HG03025 (cell line): ENCODE data around the gene SIX6.

Experiments
- ATAC-seq: cut with Tn5 transposase; IDR thresholded peaks from one replicate; pipeline ENCODE4 v1.9.1; 2021; ENCODE audit warnings: mild to moderate bottlenecking, moderate library complexity; ENCODE audit not compliant: unreplicated experiment, low FRiP score

The SIX6 gene

DNA sequence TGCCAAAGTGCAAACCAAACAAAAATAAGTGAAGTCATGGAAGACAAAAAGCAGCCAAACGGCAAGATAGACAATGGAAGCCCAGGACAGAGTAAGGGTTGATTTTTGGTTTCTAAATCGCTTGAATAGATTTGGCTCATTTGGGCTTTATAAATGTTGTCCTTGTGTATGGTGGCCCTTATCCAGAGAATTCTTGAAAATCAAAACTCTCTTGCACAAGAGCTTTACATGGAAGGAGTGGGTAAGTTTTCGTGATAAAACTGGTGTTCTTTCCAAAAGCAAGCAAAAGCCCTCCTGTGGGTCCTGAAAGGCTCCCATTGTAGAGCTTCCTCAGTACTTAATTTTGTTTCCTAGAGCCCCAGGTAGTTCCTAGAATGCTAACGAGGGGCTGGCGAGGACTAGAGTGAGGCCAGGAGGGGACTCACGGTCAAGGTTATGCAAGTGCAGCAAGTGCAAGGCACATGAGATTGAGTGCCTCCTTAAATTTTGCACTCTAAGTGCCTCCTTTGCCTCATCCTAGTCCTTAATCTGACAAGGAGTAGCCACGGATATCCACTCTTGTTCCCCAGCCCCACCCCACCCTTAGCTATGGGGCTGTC lies 4.1 kb downstream of the SIX6 start:
- no peak for ATAC-seq

DNA sequence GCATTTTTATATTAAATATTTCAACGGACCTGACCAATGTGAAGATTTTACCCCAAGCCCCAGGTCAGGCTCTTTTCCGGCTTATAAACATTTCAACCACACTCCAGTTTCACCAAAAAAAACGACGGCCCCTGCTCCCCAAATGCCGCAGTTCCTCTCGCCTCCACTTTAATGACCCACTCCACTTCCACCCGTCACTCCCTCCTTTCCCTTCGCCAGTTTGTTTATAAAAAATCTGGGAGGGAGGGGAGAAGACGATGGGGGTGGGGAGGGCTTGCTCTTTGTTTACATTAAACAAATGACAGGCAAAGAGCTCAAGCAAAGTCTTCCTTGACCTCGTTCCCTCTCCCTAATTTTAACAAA lies 5.4 kb downstream of the SIX6 start:
- no peak for ATAC-seq

DNA sequence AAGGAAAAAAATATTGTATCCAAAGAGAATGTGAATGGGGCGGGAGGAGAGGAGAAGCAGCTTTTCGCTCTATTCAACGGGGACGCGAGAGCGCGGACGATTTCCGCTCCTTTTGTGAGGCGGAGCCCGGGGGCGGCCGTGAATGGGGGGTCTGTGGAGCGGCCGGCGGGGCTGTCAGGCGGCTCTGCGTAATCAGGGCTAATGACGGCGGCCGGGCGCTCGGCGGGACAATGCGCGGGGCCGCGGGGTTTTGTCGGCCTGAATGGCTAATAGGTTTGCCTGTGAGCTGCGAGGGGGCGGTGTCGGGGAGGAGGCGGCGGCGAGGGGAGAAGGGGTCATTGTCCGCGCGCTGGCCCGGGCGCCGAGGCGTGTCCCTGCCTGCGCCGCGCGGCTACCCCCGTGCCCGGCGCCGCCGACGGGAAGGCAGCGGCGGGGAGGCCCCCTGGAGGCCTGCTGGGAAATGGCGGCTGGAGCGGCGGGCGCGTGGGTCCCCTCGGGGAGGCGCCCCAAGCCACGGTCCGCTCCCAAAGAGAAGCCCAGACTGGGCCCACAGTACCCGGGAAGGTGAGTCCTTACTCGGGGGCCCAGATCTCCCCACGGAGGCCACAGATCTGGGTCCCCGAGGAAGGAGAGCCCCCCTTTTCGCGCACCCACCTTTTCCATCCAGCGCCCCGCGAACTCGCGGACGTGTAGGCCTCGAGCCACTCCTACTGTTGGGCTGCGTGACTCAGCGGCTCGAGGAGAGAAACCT lies 6.0 kb downstream of the SIX6 start:
- ATAC-seq: no peak

DNA sequence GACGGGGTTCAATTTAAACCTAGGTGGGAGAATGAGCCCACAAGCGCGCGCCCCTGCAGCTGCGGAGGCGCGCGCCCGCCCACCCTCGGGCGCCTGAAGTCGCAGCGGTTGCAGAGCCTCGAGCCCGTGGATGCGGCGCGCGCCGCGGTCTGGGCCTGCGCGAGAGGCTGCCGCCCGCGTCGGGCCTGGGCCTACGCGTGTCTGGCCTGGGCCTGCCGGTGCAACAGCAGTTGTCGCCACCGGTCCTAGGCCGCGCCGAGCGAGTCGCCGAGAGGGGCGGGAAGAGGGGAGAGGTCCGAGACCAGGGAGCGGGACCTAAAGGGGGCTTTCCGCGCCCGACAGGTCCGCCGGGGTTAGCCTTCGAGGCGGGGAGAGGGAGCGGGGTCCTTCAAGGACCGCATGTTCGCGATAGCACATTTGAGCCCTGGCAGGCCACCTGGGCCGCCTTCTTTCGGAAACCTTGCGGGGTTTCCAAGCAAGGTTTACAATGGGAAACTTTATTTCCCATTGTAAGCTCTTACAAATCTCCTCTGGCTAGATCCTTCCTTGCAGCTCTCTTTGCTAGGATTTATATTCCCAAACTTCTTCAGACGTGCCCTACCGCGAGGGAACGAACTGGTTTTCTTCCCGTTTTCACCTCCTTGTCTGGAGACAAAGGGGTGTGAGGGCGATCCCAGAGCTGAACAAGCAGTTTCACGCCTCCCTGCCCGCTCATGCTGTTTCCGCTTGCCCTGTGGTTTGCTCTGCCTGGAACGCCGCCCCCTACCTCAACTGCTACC lies 6.8 kb downstream of the SIX6 start:
- no peak for ATAC-seq

DNA sequence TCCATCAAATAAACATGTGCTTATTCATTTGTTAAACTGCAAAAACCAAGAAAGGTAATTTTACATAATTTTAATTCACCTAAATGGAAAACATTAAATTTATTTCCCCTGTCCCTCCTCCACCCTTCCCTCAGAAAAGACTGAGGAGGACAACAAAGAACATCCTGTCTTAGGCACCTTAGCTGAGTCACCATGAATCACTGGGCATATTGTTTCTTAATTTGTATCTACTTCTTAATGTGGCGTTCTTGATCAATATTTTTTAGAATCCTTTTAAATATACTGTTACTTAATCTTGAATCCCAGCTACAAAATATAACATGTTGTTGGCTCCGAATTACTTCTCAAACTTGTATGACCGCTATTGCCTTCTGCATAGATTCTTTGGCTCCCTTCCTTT lies 23.5 kb downstream of the SIX6 start:
- no peak for ATAC-seq

DNA sequence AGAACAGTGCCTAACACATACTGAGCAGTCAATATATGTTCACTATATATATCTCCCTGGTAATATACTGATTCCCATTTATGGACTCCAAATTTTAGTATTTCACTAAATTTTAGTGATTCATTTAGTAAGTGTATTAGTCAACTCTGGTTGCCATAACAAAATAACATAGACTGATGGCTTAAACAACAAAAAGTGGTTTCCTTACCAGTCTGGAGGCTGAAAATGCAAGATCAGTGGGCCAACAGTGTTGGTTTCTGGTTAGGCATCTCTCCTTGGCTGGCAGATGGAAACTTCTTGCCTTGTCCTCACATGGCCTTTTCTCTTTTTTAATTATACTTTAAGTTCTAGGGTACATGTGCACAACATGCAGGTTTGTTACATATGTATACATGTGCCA lies 28.7 kb downstream of the SIX6 start:
- ATAC-seq: no peak

DNA sequence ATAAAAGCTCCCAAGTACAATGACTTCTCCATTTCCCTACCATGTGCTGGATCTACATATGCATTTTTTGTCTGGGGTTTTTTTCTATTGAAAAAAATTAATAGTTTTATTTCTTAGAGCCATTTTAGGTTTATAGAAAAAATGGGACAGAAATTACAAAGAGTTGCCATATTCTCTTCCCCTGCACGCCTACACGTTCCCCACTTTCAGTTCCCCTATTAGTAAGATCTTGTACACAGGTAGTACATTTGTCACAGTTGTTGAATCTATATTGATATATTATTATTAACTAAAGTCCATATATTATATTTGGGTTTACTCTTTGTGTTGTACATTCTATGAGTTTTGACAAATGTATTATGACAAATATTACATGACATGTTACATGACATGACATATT lies 35.7 kb downstream of the SIX6 start:
- ATAC-seq: no peak

DNA sequence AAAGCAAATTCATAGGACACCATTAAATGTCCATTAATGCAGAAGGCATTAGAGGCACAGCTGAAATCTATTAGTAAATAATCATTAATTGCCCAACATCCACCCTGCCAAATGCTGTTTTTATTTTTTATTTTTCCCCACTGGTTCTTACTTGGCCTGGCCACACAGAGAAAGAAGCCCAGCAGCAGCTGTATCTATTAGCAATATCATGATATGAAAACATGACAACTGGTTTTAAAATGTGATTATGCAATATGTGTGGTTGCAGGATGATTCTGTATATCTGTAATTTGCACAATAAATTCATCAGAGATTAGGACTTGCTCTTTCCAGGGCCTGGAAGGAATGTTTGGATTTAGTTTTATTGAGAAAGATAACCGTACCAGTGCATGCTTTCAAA lies 44.9 kb downstream of the SIX6 start:
- ATAC-seq: no peak

DNA sequence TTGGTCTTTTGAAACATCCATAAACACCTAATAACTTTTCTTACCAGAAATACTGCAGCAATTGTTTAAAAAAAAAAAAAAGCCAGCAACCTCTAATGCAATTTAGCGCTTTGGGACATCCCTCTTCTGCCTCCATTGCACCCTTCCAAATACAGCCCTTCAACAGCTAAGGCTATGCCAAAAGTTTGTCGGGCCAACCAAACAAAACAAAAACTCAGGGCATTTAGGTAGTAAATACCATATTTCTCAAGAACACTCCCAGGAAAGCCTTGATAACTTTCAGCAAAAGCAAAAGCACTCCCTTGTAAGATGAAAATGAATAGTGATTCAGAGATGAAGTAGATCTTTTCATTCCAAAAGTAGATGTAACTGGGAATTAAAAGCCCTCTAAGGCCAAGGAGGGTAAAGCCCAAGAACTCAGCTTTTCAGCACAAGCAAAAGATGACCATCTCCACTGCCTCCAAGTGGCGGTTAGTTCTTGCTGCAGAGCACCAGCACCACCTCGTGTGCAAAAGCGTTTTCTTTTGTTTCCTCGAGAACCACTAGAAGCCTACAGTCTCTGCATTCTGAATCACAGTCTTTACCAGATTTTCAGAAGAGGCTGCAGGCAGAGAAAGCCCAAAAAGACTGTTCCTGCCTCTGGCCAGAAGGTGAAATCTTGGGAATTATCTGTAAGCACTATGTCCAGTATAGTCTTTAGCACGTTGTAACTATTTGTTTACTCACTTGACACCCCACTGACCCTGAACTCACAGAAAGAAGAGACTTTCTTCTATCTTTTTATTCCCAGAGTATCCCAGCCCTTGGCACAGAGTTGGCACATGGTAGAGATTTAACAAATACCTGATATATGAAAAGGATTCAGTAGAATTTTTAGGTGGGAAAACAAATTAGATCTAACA lies 53.1 kb downstream of the SIX6 start:
- ATAC-seq: no peak
